GM21737 (cell line): Measurements from ENCODE around the gene LPP.

Experiments used
- ATAC-seq: cut with Tn5 transposase; IDR thresholded peaks from one replicate; pipeline ENCODE4 v1.9.1; 2021; ENCODE audit warnings: mild to moderate bottlenecking, moderate library complexity; ENCODE audit not compliant: unreplicated experiment

Gene LPP

GRCh38 chr3:188761439-188761838, 607.5 kb downstream of the LPP start:
- no peak for ATAC-seq

- no peak for ATAC-seq
These were observed 608.0 kb downstream of the LPP start for GRCh38 chr3:188761964-188762363.

- ATAC-seq, result no peak
These were observed 610.7 kb downstream of the LPP start for GRCh38 chr3:188764609-188765008.

GRCh38 chr3:188769831-188770230, 615.9 kb downstream of the LPP start:
- no peak for ATAC-seq

GRCh38 chr3:188772886-188773285, 618.9 kb downstream of the LPP start:
- ATAC-seq, result no peak

- no peak for ATAC-seq
These were observed 621.5 kb downstream of the LPP start for GRCh38 chr3:188775412-188775811.

- no peak for ATAC-seq
These were observed 622.5 kb downstream of the LPP start for GRCh38 chr3:188776447-188776846.

GRCh38 chr3:188778091-188778852, 624.3 kb downstream of the LPP start:
- no peak for ATAC-seq

GRCh38 chr3:188779281-188779980, 625.5 kb downstream of the LPP start:
- no peak for ATAC-seq

- no peak for ATAC-seq
These were observed 626.5 kb downstream of the LPP start for GRCh38 chr3:188780193-188781147.

- ATAC-seq, result no peak
These were observed 628.7 kb downstream of the LPP start for GRCh38 chr3:188782613-188783124.

GRCh38 chr3:188786424-188786823, 632.5 kb downstream of the LPP start:
- ATAC-seq, result no peak

- no peak for ATAC-seq
These were observed 634.7 kb downstream of the LPP start for GRCh38 chr3:188788621-188789081.

- ATAC-seq, result no peak
These were observed 635.3 kb downstream of the LPP start for GRCh38 chr3:188789251-188789650.

- no peak for ATAC-seq
These were observed 637.4 kb downstream of the LPP start for GRCh38 chr3:188791311-188791710.

- ATAC-seq, result no peak
These were observed 638.8 kb downstream of the LPP start for GRCh38 chr3:188792793-188793192.

- ATAC-seq, result no peak
These were observed 642.2 kb downstream of the LPP start for GRCh38 chr3:188796122-188796631.

- no peak for ATAC-seq
These were observed 643.1 kb downstream of the LPP start for GRCh38 chr3:188797045-188797444.

- ATAC-seq, result no peak
These were observed 644.7 kb downstream of the LPP start for GRCh38 chr3:188798556-188799145.

GRCh38 chr3:188801393-188801792, 647.4 kb downstream of the LPP start:
- ATAC-seq, result no peak
